ENCODE results near the gene ATP7B.
"Not testable (repeated sequence)": the region's sequence is repeated elsewhere in the genome, so short reads cannot be mapped to it uniquely, and the experiment has no call there.

Gene ATP7B

GRCh38 chr13:51995677-51996551 lies 15.3 kb downstream of the ATP7B start:
- Histone ChIP-seq H3K4me2 (ENCODE audit: low read length) (no peak overlapping the region), H3K27me3 (ENCODE audit: control insufficient read depth, insufficient read depth, low read length) (peaks cover 63% of the 10 kb centered on the region), H3K9ac (ENCODE audit: low read depth, low read length) (no peak overlapping the region), H3K36me3 (ENCODE audit: insufficient read depth, low read length) (no peaks in the 10 kb centered on the region), H3K9me3 (replicated peaks; ENCODE audit: low read length) (no peaks in the 10 kb centered on the region), H3K4me1 (ENCODE audit: control insufficient read depth, insufficient read depth, low read length) (no peaks in the 10 kb centered on the region), H3K4me3 (ENCODE audit: low read length) (no peak overlapping the region)

- peaks cover 44% of the 10 kb centered on the region for H3K27me3 ChIP-seq (ENCODE audit: control insufficient read depth, insufficient read depth, low read length)
- no peak overlapping the region for H3K4me2 ChIP-seq (ENCODE audit: low read length)
- no peak overlapping the region for H3K4me3 ChIP-seq (ENCODE audit: low read length)
- H3K9me3 ChIP-seq (replicated peaks; ENCODE audit: low read length) = no peaks in the 10 kb centered on the region
- H3K9ac ChIP-seq (ENCODE audit: low read depth, low read length) = no peak overlapping the region
- H3K4me1 ChIP-seq (ENCODE audit: control insufficient read depth, insufficient read depth, low read length) = no peaks in the 10 kb centered on the region
- H3K36me3 ChIP-seq (ENCODE audit: insufficient read depth, low read length) = no peaks in the 10 kb centered on the region
Observed at GRCh38 chr13:51993713-51994112, 17.5 kb downstream of the ATP7B start.

GRCh38 chr13:51988988-51989618 lies 22.1 kb downstream of the ATP7B start:
- no peak overlapping the region for H3K9ac ChIP-seq (ENCODE audit: low read depth, low read length)
- no peak overlapping the region for H3K4me2 ChIP-seq (ENCODE audit: low read length)
- no peaks in the 10 kb centered on the region for H3K9me3 ChIP-seq (replicated peaks; ENCODE audit: low read length)
- H3K27me3 ChIP-seq (ENCODE audit: control insufficient read depth, insufficient read depth, low read length) = peaks cover 4% of the 10 kb centered on the region
- no peak overlapping the region for H3K4me3 ChIP-seq (ENCODE audit: low read length)
- H3K4me1 ChIP-seq (ENCODE audit: control insufficient read depth, insufficient read depth, low read length) = no peaks in the 10 kb centered on the region
- H3K36me3 ChIP-seq (ENCODE audit: insufficient read depth, low read length) = no peaks in the 10 kb centered on the region

- H3K4me2 ChIP-seq (ENCODE audit: low read length); H3K4me1 ChIP-seq (ENCODE audit: control insufficient read depth, insufficient read depth, low read length); H3K9me3 ChIP-seq (replicated peaks; ENCODE audit: low read length); H3K36me3 ChIP-seq (ENCODE audit: insufficient read depth, low read length); H3K27me3 ChIP-seq (ENCODE audit: control insufficient read depth, insufficient read depth, low read length); H3K9ac ChIP-seq (ENCODE audit: low read depth, low read length); H3K4me3 ChIP-seq (ENCODE audit: low read length): not testable (repeated sequence)
Observed at GRCh38 chr13:51984904-51985303, 26.3 kb downstream of the ATP7B start.

GRCh38 chr13:51983292-51983691 lies 28.0 kb downstream of the ATP7B start:
- H3K9me3 ChIP-seq (replicated peaks; ENCODE audit: low read length); H3K4me2 ChIP-seq (ENCODE audit: low read length); H3K27me3 ChIP-seq (ENCODE audit: control insufficient read depth, insufficient read depth, low read length); H3K9ac ChIP-seq (ENCODE audit: low read depth, low read length); H3K4me3 ChIP-seq (ENCODE audit: low read length); H3K4me1 ChIP-seq (ENCODE audit: control insufficient read depth, insufficient read depth, low read length); H3K36me3 ChIP-seq (ENCODE audit: insufficient read depth, low read length): not testable (repeated sequence)

GRCh38 chr13:51981355-51981754 lies 29.9 kb downstream of the ATP7B start:
- no peak overlapping the region for H3K4me3 ChIP-seq (ENCODE audit: low read length)
- H3K9me3 ChIP-seq (replicated peaks; ENCODE audit: low read length) = no peaks in the 10 kb centered on the region
- no peaks in the 10 kb centered on the region for H3K4me1 ChIP-seq (ENCODE audit: control insufficient read depth, insufficient read depth, low read length)
- H3K36me3 ChIP-seq (ENCODE audit: insufficient read depth, low read length) = no peaks in the 10 kb centered on the region
- H3K4me2 ChIP-seq (ENCODE audit: low read length) = no peak overlapping the region
- no peak overlapping the region for H3K9ac ChIP-seq (ENCODE audit: low read depth, low read length)
- H3K27me3 ChIP-seq (ENCODE audit: control insufficient read depth, insufficient read depth, low read length) = no peaks in the 10 kb centered on the region

- Histone ChIP-seq H3K36me3 (ENCODE audit: insufficient read depth, low read length) (no peaks in the 10 kb centered on the region), H3K27me3 (ENCODE audit: control insufficient read depth, insufficient read depth, low read length) (no peaks in the 10 kb centered on the region), H3K9ac (ENCODE audit: low read depth, low read length) (no peak overlapping the region), H3K4me3 (ENCODE audit: low read length) (no peak overlapping the region), H3K9me3 (replicated peaks; ENCODE audit: low read length) (no peaks in the 10 kb centered on the region), H3K4me1 (ENCODE audit: control insufficient read depth, insufficient read depth, low read length) (no peaks in the 10 kb centered on the region), H3K4me2 (ENCODE audit: low read length) (no peak overlapping the region)
Observed at GRCh38 chr13:51980908-51981307, 30.3 kb downstream of the ATP7B start.

GRCh38 chr13:51978796-51979556 lies 32.3 kb downstream of the ATP7B start:
- H3K4me3 ChIP-seq (ENCODE audit: low read length) = no peak overlapping the region
- no peaks in the 10 kb centered on the region for H3K9me3 ChIP-seq (replicated peaks; ENCODE audit: low read length)
- no peaks in the 10 kb centered on the region for H3K27me3 ChIP-seq (ENCODE audit: control insufficient read depth, insufficient read depth, low read length)
- no peak overlapping the region for H3K4me2 ChIP-seq (ENCODE audit: low read length)
- no peaks in the 10 kb centered on the region for H3K36me3 ChIP-seq (ENCODE audit: insufficient read depth, low read length)
- H3K9ac ChIP-seq (ENCODE audit: low read depth, low read length) = no peak overlapping the region
- H3K4me1 ChIP-seq (ENCODE audit: control insufficient read depth, insufficient read depth, low read length) = no peaks in the 10 kb centered on the region

GRCh38 chr13:51977625-51978024 lies 33.6 kb downstream of the ATP7B start:
- Histone ChIP-seq H3K4me3 (ENCODE audit: low read length) (no peak overlapping the region), H3K9me3 (replicated peaks; ENCODE audit: low read length) (no peaks in the 10 kb centered on the region), H3K9ac (ENCODE audit: low read depth, low read length) (no peak overlapping the region), H3K4me1 (ENCODE audit: control insufficient read depth, insufficient read depth, low read length) (no peaks in the 10 kb centered on the region), H3K27me3 (ENCODE audit: control insufficient read depth, insufficient read depth, low read length) (no peaks in the 10 kb centered on the region), H3K36me3 (ENCODE audit: insufficient read depth, low read length) (no peaks in the 10 kb centered on the region), H3K4me2 (ENCODE audit: low read length) (no peak overlapping the region)

- Histone ChIP-seq H3K4me1 (ENCODE audit: control insufficient read depth, insufficient read depth, low read length) (no peaks in the 10 kb centered on the region), H3K9me3 (replicated peaks; ENCODE audit: low read length) (no peaks in the 10 kb centered on the region), H3K9ac (ENCODE audit: low read depth, low read length) (no peak overlapping the region), H3K4me3 (ENCODE audit: low read length) (no peak overlapping the region), H3K4me2 (ENCODE audit: low read length) (no peak overlapping the region), H3K36me3 (ENCODE audit: insufficient read depth, low read length) (no peaks in the 10 kb centered on the region), H3K27me3 (ENCODE audit: control insufficient read depth, insufficient read depth, low read length) (no peaks in the 10 kb centered on the region)
Observed at GRCh38 chr13:51976890-51977289, 34.4 kb downstream of the ATP7B start.

- Histone ChIP-seq H3K4me3 (ENCODE audit: low read length) (no peak overlapping the region), H3K4me1 (ENCODE audit: control insufficient read depth, insufficient read depth, low read length) (no peaks in the 10 kb centered on the region), H3K4me2 (ENCODE audit: low read length) (no peak overlapping the region), H3K9me3 (replicated peaks; ENCODE audit: low read length) (no peaks in the 10 kb centered on the region), H3K27me3 (ENCODE audit: control insufficient read depth, insufficient read depth, low read length) (no peaks in the 10 kb centered on the region), H3K9ac (ENCODE audit: low read depth, low read length) (no peak overlapping the region), H3K36me3 (ENCODE audit: insufficient read depth, low read length) (no peaks in the 10 kb centered on the region)
Observed at GRCh38 chr13:51976423-51976822, 34.8 kb downstream of the ATP7B start.
